NB4 (cell line): ENCODE results near the gene DCHS1.
A peak's percentile ranks its signal among the peaks of the same experiment; 100 is the strongest.

Source experiments
- DNase-seq: peaks from one replicate; pipeline ENCODE4 v3.0.0; 2010; ENCODE audit warnings: low read depth
- H3K4me3 ChIP-seq: one replicate; pipeline ENCODE4 v1.5.1; 2011; ENCODE audit warnings: mild to moderate bottlenecking, low read depth, low read length, moderate library complexity
- CTCF ChIP-seq: IDR thresholded peaks from one replicate; pipeline ENCODE4 v1.5.1; 2012; ENCODE audit warnings: low read depth, low read length
- MAX ChIP-seq: IDR thresholded peaks from 2 replicates; pipeline ENCODE4 v1.6.1; 2011; ENCODE audit warnings: low read depth, low read length
- MYC ChIP-seq: IDR thresholded peaks from 2 replicates; pipeline ENCODE4 v1.6.1; 2011; ENCODE audit warnings: low read depth, low read length
- POLR2A ChIP-seq: IDR thresholded peaks from 2 replicates; pipeline ENCODE4 v1.6.1; 2011; ENCODE audit warnings: mild to moderate bottlenecking; ENCODE audit not compliant: insufficient read length; ENCODE audit errors: extremely low read depth

The DCHS1 gene

GRCh38 chr11:6604790-6605189 is 50.8 kb downstream of the DCHS1 start:
- no peak for DNase-seq
- TF ChIP-seq MYC (no peak), CTCF (no peak), MAX (no peak), POLR2A (no peak)
- H3K4me3 ChIP-seq, result peak overlapping the region; percentile 91

- peak; percentile 35; the same call in 1 of the 2 replicates for TF ChIP-seq MYC
- TF ChIP-seq CTCF, result peak; percentile 38
- TF ChIP-seq MAX, result peak; percentile 56; the same call in 1 of the 2 replicates
- peak; percentile 20 for TF ChIP-seq POLR2A
- peak overlapping the region; percentile 91 for H3K4me3 ChIP-seq
- DNase-seq, result peak; percentile 86
Measured at GRCh38 chr11:6604081-6604626, 51.5 kb downstream of the DCHS1 start.

- H3K4me3 ChIP-seq, result peak within 1 kb of the TSS; percentile 100
- DNase-seq, result peak; percentile 94
- TF ChIP-seq POLR2A (peak; percentile 76), CTCF (no peak), MAX (peak; percentile 71), MYC (peak; percentile 72)
Measured at GRCh38 chr11:6603287-6604080, 52.1 kb downstream of the DCHS1 start, which contains the start of the genes ILK and RRP8. Gene ILK (plus strand): TSS chr11:6603774. CDS start chr11:6604272, 498 bp downstream. Gene RRP8 (minus strand): TSS chr11:6603616. CDS start chr11:6603502, 114 bp downstream.

- no peak for DNase-seq
- TF ChIP-seq POLR2A, result no peak
- no peak for TF ChIP-seq MYC
- TF ChIP-seq MAX, result no peak
- TF ChIP-seq CTCF, result no peak
- H3K4me3 ChIP-seq, result peak overlapping the region; percentile 100
Measured at GRCh38 chr11:6602096-6602940, 53.3 kb downstream of the DCHS1 start.

GRCh38 chr11:6601041-6601461 is 54.6 kb downstream of the DCHS1 start:
- no peak for DNase-seq
- TF ChIP-seq CTCF (no peak), POLR2A (no peak), MAX (no peak), MYC (no peak)
- H3K4me3 ChIP-seq, result no peak overlapping the region
